Upper lobe of left lung (tissue), 4 donors: Measurements from ENCODE around the gene FOSL2.
A peak's percentile ranks its signal among the peaks of the same experiment; 100 is the strongest.

Experiments used
- POLR2A ChIP-seq, 4 donors: fragments of 450-650 bp; IDR thresholded peaks; one replicate each; pipeline ENCODE4 v1.5.1; 2016 to 2017; ENCODE audit warnings: antibody characterized with exemption in 4 of 4, mild to moderate bottlenecking in 2 of 4
- TF ChIP-seq, protein P1 (sequence below), 6 experiments: fragments of 450-650 bp in 4 of 6; fragments of 200-600 bp in 2 of 6; sonication (generic) in 2 of 6; IDR thresholded peaks; one replicate each; pipeline ENCODE4 v1.5.1; 2016 to 2019; ENCODE audit warnings: antibody characterized with exemption in 6 of 6

DNA sequence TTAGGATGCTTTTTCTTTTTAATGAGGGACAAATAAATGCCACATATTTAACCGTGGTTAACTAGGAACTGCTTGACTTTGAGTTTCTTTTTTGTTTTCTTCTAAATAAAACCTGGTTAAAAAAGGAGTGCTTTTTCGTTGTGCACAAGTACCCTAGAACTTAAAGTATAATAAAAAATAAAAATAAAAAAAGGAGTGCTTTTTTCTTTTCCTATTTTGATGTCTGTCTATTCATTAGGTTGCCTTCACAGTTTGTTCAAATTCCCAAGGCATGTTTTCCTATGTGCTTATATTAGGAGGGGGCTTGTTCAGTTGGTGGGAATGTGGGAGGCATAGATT is 4.4 kb downstream of the FOSL2 start:
- TF ChIP-seq, protein P1, sequence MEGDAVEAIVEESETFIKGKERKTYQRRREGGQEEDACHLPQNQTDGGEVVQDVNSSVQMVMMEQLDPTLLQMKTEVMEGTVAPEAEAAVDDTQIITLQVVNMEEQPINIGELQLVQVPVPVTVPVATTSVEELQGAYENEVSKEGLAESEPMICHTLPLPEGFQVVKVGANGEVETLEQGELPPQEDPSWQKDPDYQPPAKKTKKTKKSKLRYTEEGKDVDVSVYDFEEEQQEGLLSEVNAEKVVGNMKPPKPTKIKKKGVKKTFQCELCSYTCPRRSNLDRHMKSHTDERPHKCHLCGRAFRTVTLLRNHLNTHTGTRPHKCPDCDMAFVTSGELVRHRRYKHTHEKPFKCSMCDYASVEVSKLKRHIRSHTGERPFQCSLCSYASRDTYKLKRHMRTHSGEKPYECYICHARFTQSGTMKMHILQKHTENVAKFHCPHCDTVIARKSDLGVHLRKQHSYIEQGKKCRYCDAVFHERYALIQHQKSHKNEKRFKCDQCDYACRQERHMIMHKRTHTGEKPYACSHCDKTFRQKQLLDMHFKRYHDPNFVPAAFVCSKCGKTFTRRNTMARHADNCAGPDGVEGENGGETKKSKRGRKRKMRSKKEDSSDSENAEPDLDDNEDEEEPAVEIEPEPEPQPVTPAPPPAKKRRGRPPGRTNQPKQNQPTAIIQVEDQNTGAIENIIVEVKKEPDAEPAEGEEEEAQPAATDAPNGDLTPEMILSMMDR (IDR thresholded peaks at IDR 0.05): peak in 2 of 6 experiments; percentile 2 to 4
- TF ChIP-seq POLR2A (IDR thresholded peaks at IDR 0.05): no peak
